NCI-H2227 (cell line): Measurements from ENCODE around the gene PROZ.
"Not testable (repeated sequence)": the region's sequence is repeated elsewhere in the genome, so short reads cannot be mapped to it uniquely, and the experiment has no call there.

ENCODE experiments used
- DNase-seq: peaks from one replicate; lab custom pipeline; 2025; ENCODE audit not compliant: unreplicated experiment; lab: John Stamatoyannopoulos, UW

PROZ gene, protein sequence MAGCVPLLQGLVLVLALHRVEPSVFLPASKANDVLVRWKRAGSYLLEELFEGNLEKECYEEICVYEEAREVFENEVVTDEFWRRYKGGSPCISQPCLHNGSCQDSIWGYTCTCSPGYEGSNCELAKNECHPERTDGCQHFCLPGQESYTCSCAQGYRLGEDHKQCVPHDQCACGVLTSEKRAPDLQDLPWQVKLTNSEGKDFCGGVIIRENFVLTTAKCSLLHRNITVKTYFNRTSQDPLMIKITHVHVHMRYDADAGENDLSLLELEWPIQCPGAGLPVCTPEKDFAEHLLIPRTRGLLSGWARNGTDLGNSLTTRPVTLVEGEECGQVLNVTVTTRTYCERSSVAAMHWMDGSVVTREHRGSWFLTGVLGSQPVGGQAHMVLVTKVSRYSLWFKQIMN

DNA sequence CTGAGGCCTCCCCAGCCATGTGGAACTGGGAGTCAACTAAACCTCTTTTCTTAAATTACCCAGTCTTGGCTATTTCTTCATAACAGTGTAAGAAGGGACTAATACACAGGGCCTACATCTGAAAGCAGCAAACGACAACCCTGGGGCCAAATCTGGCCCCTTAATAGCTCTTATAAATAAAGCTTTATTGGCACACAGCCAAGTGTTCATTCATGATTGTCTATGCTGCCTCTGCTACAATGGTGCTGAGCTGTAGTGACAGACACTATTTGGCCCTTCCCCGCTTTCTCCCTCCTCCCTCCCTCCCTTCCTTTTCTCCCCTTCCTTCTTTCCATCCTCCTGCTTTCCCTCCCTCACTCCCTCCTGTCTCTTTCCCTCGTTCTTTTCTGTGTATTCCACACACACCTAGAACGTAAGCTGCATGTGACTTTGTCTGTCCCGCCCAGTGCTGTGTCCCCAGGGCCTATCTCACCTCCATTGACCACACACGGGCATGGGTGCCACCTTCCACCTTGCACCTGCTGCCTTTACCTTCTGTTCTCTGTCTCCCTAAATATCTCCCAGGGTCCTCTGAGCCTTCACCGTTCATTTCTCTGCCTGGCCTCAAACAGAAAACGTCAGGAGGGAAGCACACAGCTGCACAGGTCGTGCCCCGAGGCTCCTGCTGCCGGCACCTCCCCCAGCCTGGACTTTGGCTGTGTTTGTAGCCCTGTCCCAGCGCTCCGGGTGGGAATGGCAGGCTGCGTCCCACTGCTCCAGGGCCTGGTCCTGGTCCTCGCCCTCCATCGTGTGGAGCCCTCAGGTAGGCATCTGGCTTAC lies at the start of gene PROZ:
PROZ (plus strand) TSS at position 720 of the 819 bp plus-strand sequence; CDS start at position 733, 13 bp downstream.
- DNase-seq, result no peak

DNA sequence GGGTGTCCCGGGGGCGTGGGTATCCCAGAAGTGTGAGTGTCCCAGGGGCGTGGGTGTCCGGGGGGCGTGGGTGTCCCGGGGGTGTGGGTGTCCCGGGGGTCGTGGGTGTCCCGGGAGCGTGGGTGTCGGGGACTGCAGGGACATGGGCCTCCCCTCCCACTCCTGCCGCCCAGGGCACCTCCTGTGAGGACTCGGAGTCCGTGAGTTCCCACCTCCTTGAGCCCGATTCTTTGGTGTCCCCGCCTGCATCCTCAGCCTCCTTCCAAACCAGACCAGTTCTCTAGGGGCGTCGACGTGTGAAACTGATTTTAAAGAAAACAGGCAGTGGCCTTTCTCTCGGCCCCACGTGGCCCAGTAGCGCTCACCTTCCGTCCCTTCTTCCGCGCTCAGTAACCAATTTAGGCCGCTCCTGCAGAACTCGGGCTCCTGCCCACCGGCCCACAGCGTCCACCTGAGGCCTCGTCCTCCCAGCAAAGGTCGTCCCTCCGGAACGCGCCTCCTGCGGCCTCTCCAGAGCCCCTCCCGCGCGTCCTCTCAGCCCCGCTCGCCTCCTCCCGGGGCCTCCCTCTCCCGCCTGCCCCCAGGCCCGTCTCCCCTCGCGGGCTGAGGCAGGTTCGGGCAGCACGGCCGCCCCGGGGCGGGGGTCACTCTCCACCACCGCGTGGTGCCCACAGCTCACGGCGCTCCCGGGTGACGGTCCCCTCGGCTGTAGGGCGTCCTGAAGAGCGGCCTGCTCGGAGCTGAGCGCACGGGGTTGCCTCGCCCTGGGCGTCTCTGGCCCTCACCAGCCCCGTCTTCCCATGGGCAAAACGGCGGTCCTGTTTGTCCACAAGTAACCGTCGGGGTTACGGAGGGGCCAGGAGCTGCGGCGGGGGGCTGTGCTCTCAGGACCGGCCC lies 49.0 kb upstream of the PROZ start:
- no peak for DNase-seq

DNA sequence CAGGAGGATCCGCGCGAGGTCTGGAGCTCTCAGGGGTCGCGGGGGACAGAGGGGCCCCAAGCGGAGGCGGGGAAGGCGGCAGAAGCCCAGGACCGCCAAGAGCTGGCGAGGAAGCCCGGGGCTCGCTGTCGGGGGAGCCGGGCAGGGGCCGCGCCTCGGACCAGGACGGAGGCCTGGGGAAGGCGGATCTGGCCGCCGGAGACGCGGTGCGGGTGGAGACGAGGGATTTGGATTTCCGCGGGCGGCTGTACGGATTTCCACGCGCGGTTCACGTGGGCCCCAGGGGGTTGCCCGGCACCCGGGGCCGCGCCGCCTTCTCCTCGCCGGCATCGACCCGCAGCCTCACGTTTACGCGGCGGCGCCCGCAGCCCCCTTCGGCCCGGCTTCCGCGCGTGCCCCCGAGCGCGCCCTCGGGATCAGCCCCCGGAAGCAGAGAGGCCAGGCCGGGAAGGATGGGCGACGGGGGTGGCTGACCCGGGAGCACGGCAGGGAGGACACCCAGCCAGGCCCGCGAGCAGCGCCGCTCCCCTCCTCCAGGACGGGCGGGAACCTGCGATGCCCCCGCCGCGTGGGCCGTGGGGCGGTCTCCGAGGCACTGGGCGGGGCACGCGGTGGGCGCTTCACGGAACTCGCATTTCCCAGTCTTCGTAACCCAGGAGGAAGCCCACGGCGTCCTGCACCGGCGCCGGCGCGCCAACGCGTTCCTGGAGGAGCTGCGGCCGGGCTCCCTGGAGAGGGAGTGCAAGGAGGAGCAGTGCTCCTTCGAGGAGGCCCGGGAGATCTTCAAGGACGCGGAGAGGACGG lies 48.2 kb upstream of the PROZ start:
- DNase-seq, result peak; percentile 5

DNA sequence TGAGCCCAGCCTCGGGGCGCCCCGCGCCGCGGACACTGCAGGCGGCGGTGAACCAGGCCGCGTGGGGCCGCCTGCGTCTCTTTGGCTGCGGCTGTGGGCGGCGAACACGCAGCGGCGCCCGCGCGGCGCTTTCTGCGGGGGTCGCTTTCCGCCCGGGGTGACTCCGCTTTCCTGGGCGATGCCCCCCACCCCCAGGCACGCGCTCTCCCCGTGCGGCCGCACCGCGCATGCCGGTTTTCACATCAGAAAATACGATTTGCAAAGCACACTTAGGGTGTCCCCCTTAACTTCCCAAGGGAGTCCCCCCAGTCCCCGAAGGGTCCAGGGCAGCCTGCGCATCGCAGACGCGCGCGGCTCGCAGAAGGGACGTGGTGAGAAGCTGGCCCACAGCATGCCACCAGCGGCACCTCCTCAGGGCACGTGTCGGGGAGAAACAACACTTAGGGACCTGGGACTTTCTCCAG lies 47.6 kb upstream of the PROZ start:
- no peak for DNase-seq

DNA sequence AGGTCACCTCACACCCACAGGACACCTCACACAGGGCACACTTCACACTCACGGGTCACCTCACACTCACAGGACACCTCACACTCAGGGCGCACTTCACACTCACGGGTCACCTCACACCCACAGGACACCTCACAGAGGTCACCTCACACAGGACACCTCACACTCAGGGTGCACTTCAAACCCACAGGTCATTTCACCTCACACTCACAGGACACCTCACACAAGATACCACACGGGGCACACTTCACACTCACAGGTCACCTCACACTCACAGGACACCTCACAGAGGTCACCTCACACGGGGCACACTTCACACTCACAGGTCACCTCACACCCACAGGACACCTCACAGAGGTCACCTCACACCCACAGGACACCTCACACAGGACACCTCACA lies 46.6 kb upstream of the PROZ start:
- DNase-seq, result not testable (repeated sequence)

DNA sequence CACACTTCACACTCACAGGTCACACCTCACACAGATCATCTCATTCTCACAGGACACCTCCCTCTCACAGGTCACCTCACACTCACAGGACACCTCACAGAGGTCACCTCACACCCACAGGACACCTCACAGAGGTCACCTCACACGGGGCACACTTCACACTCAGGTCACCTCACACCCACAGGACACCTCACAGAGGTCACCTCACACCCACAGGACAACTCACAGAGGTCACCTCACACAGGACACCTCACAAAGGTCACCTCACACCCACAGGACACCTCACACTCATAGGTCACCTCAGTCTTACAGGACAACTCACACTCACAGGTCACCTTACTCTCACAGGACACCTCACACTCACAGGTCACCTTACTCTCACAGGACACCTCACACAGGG lies 46.0 kb upstream of the PROZ start:
- DNase-seq, result not testable (repeated sequence)

DNA sequence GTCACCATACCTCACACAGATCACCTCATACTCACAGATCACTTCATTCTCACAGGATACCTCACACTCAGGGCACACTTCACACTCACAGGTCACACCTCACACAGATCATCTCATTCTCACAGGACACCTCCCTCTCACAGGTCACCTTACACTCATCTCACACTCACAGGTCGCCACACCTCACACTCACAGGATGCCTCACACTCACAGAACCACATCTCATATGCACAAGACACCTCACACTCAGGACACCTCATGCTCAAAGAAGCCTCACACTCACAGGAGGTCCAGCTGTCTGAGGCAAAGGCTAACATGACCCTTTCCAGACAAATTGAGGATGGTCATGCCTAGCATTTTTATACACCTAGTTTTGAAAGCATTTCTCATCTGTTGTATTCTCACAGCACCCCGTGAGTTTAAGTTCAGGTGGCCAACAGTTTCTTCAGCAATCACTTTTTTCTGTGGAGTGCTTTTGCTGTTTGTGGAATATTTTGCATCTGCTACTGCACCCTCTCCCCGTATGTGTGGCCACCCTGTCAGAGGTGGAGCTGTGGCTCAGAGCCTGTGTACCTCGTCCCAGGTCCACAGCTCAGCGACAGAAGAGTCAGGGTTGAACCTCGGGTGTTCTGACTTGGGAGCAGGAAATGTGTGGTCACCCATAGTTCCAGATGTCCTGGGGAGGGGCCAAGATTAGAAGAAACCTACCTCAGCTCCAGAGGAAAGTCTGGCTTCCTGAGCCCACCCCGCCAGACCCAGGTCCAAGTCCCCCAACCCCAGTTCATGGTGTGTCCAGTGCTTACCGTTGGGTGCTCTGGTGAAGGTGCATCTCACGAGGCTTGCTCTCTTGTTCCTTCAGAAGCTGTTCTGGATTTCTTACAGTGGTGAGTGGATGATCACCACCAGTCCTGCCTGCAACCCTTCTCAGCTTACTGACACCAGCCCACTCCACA lies 45.3 kb upstream of the PROZ start:
- no peak for DNase-seq

DNA sequence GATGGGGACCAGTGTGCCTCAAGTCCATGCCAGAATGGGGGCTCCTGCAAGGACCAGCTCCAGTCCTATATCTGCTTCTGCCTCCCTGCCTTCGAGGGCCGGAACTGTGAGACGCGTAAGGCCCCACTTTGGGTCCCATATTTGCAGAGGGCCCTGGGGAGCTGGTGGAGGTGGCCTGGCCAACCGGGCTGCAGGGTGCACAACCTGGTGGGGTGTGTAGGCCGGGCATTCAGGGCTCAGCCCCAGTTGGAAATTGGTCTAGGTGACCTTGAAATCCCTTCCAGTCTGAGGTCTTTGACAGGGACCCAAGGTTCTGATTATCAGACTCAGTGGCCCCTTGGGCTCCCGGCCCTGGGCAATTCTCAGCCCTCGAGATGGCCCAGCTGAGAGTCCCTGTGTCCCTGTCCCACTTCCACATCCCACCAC lies 44.6 kb upstream of the PROZ start:
- no peak for DNase-seq

DNA sequence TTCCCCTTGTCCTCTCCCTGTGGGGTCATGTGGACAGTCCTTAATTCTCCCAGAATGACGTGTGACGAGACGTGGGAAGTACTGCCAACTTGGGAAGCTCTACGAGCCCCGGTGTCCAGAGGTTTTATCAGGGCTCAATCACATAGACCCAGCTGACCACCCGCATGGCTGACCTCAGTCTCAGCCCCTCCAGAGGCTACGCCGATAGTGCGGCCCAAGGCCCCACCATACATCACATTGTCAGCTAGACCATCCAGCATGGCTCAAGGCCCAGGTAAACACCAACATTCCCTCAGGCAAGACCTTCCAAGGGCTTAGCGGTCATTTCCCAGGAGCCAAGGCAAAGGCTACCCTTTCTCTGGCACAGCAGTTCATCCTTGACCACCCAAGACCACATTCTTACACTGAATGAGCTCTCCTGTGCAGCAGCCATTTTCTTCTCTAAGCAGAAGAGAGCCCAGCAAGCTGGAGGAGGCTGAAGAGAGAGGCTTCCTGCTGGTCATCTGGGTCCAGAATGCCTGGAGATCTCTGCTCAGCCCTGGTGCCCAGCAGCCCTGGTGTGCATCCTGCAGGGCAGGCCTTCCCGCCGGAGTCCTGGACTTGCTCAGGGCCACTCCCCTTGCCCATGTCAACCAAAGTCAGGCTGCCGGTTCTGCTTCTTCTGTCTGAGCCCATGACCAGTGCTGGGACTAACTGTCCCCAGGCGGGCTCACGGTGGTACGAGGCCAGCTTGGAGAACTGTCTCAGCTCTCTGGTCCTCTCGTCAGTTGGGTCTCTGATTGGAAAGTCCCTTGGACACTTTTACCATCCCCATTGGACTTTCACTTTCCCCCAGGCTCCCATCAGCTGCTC lies 43.7 kb upstream of the PROZ start:
- DNase-seq, result no peak

DNA sequence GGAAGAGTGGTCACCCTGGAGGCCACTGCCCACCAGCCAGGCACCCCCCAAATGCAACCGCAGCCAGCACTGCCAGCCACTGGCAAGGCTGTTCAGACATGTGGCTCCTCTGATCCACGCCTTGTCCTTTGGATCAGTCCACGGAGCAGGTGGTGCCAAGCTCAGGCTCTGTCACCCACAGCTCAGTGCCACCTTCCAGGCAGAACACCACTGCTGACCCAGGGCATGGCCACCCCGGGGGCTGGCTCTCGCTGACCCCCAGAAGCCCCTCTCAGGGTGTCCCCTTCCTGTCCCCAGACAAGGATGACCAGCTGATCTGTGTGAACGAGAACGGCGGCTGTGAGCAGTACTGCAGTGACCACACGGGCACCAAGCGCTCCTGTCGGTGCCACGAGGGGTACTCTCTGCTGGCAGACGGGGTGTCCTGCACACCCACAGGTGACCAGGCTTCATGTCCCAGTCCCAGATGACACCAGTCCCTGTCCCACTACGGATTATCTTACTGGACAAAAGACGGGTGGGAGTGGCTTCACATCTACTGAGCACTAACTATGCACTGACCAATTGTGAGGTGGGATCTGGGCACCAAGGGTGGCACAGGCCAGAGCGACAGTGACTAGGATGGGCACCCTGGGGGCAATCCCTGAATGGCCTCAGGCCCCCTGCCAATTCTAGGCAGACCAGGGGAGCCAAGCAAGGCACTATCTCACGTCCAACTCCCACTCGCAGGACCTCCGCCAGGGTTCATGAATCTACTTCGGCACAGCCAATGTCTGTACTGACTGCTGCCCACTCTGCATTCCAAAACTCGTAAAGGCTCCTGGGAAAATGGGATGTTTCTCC lies 42.9 kb upstream of the PROZ start:
- DNase-seq, result no peak

DNA sequence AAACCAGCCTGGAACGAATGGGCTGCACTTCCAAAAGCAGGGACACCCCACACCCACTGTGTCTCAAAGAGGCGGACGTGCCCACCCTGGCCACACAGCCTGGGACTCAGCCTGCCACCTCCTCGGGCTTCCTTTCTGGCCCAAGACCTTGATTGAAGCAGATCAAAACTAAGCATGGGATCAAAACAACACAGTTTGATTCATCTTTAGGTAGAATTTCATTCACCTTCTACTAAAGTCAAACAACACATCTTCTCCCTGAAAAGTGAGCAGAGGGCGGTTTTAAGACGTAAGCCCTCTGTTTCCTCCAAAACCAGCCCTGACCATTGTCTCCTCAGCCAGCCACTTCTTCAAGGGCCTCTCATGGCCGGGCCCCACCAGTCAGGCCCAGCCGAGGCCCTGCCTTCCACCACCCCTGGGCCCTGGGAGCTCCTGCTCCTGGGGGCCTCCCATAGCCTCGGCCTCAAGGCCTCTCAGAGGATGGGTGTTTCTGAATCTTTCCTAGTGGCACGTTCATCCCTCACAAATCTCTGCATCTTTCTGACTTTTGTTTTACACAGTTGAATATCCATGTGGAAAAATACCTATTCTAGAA lies 42.1 kb upstream of the PROZ start:
- no peak for DNase-seq

DNA sequence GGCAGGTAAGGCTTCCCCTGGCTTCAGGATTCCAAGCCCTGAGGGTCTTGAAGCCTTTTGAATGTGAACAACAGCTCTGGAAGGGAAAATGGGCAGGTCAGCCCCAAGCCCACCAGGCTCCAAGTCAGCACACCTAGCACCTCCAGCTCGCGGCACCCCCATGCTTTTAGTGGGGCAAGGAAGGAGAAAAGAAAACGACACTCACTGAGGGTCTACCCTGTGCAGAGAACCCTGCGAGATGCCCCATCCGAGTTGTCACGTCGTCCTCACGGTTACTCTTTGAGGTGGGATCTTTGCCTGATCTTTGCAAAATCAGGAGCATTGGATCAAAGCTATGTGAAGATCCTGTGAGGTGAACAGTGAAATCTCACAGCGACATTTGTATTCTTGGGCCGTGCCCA lies 41.6 kb upstream of the PROZ start:
- DNase-seq, result no peak

DNA sequence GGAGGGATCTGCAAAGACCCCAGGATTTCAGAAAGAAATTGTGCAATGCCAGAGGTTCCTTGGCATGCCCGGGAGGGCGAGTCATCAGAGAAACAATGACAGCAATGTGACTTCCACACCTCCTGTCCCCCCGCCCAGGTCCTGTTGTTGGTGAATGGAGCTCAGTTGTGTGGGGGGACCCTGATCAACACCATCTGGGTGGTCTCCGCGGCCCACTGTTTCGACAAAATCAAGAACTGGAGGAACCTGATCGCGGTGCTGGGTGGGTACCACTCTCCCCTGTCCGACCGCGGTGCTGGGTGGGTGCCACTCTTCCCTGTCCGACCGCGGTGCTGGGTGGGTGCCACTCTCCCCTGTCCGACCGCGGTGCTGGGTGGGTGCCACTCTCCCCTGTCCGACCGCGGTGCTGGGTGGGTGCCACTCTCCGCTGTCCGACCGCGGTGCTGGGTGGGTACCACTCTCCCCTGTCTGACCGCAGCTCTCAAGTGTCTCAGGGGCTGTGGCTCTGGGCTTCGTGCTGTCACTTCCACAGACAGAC lies 41.0 kb upstream of the PROZ start:
- DNase-seq, result no peak

DNA sequence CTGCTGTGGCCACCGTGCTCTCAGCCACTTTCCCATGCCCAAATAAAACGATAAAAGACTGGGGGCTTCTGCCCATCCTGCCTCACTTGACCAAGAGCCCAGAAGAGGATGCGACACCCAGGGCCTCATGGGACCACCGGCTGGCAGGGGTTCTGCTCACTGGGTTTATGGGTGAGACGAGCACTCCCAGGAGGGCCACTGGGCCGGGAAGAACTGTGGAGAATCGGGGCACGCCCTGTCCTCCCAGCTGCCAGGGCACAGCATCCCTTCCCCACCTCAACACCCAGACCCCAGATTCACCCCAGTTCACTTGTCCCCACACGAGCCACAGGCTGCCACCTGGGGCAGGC lies 40.6 kb upstream of the PROZ start:
- DNase-seq, result no peak

DNA sequence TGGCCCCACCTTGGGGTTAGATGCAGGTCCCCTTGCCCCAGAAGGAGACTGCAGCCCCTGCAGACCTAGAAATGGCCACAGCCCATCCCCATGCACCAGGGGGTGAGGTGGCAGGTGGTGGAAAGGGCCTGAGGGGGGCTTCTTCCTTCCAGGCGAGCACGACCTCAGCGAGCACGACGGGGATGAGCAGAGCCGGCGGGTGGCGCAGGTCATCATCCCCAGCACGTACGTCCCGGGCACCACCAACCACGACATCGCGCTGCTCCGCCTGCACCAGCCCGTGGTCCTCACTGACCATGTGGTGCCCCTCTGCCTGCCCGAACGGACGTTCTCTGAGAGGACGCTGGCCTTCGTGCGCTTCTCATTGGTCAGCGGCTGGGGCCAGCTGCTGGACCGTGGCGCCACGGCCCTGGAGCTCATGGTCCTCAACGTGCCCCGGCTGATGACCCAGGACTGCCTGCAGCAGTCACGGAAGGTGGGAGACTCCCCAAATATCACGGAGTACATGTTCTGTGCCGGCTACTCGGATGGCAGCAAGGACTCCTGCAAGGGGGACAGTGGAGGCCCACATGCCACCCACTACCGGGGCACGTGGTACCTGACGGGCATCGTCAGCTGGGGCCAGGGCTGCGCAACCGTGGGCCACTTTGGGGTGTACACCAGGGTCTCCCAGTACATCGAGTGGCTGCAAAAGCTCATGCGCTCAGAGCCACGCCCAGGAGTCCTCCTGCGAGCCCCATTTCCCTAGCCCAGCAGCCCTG lies 40.0 kb upstream of the PROZ start:
- DNase-seq, result no peak
